ENCODE data around the gene TRPM3. TPM values are rescaled to one million over a fixed set of nuclear protein-coding genes. Genes with fewer than 3 reads are reported as not detected.

Gene TRPM3
- total and polyA plus RNA-seq, 2 of the 8 experiments (the other 6 are each of a cell fraction or from before 2014, with no cell fraction given) = 2.4 to 10.9 TPM

- TF ChIP-seq CHD7 (IDR thresholded peaks at IDR 0.05; ENCODE audit: insufficient replicate concordance, low read length) (no peak), TAF1 (IDR thresholded peaks at IDR 0.05; ENCODE audit: low read depth, low read length) (no peak), HDAC2 (IDR thresholded peaks at IDR 0.05; ENCODE audit: borderline replicate concordance in 1 of 2, low read depth in 2 of 2, low read length in 2 of 2) (no peak), YY1 (IDR thresholded peaks at IDR 0.05; ENCODE audit: low read depth, low read length) (no peak), EZH2 (IDR thresholded peaks at IDR 0.05; ENCODE audit: low read depth, low read length, severe bottlenecking) (no peak)
Observed at GRCh38 chr9:70576116-70576515, 545.3 kb downstream of the TRPM3 start (continued).

Measured in H1 (cell line).